Measurements from ENCODE around the gene SOSTDC1.

Gene SOSTDC1

DNA sequence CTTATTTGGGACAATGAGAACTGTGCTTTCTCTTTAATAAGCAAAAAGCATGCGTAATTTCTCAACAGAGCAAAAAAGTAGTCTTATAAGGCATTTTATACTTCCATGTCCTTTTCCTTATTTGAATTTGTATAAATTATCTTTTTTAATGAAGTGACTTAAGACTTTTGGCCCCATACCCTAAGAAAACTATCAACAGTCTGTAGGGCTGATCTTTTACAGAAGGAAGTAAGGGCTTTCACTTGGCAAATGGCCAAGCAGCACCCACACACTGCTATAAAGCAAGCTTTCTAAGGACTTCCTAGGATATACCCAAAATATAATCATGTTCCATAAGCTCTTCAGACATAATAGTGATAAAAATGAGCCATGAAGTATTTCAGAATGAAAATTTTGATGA, 47.6 kb downstream of the SOSTDC1 start:
- DNase-seq, result no peak

DNA sequence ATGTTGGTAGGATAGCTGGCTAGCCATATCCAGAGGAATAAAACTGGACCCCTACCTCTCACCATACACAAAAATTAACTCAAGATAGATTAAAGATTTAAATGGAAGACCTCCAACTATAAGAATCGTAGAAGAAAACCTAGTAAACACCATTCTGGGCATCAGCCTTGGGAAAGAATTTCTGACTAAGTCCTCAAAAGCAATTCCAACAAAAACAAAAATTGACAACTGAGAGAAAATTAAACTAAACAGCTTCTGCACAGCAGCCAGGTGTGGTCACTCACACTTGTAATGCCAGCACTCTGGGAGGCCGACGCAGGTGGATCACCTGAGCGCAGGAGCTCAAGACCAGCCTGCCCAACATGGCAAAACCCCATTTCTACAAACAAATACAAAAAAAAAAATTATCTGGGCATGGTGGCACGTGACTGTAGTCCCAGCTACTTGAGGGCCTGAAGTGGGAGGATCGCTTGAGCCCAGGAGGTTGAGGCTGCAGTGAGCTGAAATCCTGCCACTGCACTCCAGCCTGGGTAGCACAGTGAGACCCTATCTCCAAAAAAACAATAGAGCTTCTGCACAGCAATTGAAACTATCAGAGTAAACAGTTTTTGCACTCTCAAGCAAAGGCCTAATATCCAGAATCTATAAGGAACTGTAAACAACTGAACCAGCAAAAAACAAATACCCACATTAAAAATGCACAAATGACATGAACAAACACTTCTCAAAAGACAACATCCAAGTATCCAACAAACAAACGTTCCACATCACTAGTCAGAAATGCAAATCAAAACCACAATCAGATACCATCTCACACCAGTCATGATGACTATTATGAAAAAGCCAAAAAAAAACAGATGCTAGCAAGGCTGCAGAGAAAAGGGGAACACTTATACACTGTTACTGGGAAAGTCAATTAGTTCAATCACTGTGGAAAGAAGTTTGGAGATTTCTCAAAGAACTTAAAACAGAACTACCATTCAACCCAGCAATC, 49.0 kb downstream of the SOSTDC1 start:
- DNase-seq, result no peak

DNA sequence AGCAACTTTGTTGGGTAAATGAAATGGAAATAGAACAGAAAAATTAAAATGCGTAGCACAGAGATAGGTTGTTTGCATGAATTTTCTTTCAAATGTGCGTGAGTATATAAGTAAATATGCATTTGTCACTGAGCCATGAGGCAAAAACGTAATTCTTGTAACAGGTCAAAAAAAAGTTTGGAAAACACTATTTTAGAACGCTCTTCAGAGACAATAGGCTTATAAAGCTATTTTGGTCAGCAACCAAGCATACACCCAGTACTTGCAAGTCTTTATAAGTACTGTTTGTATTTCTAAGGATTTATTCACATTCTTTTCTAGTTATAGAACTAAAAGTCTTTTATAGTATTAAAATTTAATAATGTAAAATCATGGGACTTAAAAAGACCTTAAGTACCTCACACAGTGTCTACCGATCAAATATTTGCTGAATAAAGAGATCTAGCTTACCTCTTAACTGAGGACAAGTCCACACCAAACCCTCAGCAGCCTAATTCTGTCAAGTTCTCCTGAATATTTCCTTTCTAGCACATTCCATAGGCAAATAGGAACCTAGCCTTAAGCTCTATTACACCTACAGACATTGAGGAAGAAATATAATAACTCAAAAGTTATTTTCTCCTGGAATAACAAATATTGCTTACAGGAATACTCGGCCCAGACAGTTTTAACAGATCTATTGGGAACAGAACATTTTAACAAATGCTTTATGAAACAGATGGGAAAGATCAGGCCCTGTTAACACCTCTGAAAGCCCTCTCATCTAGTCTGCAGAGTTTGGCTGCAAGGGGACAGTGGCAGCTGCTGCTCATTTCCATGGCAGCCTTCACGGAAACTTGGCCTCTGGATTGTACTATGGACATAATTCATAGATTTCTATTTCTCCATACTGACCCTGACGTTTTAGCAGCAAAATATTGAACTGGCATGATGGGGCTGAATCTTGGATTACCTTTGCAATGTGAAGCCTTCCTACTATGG, 53.0 kb downstream of the SOSTDC1 start:
- no peak for DNase-seq

All from stimulated activated CD4-positive, alpha-beta T cell treated with anti-CD3 and anti-CD28 coated beads, Interleukin-4, amount 100 ng/mL, for 24 hours (primary cell).